GM19193 (cell line): ENCODE measurements around the gene UPB1.

Experiments
- POLR2A ChIP-seq: IDR thresholded peaks from 4 replicates; pipeline ENCODE4 v1.6.1; 2011; ENCODE audit not compliant: insufficient read depth, insufficient read length; ENCODE audit errors: extremely low read depth

Gene UPB1

GRCh38 chr22:24496234-24496633 lies 1.1 kb downstream of the UPB1 start:
- no peak for TF ChIP-seq POLR2A

DNA sequence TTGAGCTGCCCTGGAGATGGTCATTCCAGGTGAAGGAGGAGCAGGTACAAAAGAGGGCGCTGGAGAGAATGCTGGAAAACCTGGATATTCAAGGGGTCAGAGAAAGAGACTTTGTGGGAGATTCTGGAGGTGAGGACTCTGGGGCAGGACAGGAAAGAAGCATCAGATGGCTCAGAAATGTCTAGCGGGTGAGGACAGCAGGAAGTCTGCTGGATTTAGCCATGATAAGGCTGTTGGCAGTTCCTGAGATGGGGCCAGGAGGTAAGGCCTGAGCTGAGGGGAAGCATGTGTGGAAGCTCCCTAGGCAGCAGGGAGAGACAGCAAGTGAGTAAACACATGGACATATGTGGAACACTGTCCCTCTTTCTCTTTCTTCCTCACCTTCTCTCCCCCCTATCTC lies 1.5 kb downstream of the UPB1 start:
- TF ChIP-seq POLR2A, result no peak

DNA sequence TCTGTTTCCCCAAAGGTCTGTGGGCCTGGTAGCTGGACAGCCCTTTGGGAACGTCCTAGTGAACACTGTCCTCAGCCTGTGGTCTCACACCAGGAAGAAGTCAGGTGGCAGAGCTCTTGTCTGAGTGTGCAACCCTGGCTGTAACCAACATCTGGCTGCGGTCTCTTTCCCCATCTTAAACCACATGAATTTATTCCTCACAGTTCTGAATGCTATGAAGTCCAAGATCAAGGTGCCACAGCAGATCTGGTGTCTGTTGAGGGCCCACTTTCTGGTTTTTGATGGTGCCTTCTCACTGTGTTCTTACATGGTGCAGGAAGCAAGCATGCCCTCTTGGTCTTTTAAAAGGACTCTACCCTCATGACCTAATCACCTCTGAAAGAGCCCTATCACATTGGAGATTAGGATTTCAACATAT lies 2.7 kb downstream of the UPB1 start:
- no peak for TF ChIP-seq POLR2A

- no peak for TF ChIP-seq POLR2A
Observed at GRCh38 chr22:24498824-24499223, 3.7 kb downstream of the UPB1 start.

DNA sequence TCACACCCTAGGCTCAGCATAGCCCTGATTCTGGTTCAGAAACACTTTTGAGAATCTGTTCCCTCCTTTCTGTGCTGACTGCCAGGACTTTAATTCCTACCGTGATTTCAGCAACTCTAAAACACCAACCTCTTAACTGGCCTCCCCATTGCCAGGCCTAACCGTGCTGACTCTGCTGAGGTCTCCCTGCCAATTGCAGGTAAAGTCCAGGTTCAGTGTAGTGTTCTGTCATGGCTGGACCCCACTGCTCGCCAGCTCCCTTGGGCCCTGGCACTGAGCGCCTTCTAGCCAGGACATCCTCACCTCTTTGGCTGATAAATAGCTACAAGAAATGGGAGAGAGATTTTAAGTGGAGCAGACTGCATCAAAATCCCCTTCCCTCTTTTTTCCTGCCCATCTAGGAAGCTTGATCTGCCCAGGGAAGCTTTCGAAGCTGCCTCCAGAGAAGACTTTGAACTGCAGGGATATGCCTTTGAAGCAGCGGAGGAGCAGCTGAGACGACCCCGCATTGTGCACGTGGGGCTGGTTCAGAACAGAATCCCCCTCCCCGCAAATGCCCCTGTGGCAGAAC lies 4.7 kb downstream of the UPB1 start:
- no peak for TF ChIP-seq POLR2A

GRCh38 chr22:24500277-24500820 lies 5.2 kb downstream of the UPB1 start:
- no peak for TF ChIP-seq POLR2A

DNA sequence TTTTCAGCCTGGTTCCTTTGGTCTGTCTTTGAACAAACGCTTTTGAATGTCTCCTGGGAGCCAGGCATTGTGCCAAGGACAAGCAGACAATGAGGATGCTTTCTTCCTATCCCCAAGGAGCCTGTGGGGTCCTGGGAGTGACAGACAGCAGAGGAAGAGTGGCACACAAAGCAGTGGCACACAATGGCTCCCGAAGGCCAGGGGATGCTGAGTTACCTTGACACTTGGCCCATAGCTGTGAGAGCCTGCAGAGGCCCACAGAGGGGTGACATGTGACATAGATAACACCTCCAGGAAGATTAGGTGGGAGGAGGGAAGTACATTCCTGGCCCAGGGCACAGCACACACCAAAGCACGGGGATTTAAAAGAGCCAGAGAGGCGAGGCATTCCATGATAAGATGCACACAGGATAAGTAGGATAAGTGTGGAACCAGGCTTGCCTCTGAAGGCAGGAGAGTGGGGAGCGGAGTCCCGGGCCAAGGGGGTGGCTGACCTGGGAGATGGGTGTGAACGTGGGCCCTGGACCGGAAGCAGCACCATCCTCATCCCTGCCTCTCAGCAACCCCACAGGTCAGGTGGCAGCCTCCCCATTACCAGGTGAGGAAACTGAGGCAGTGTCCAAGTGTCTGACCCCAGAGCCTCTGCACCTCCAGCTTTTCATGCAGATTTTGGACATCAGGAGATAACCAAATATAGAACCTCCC lies 6.3 kb downstream of the UPB1 start:
- no peak for TF ChIP-seq POLR2A

- no peak for TF ChIP-seq POLR2A
Observed at GRCh38 chr22:24502034-24502433, 6.9 kb downstream of the UPB1 start.

DNA sequence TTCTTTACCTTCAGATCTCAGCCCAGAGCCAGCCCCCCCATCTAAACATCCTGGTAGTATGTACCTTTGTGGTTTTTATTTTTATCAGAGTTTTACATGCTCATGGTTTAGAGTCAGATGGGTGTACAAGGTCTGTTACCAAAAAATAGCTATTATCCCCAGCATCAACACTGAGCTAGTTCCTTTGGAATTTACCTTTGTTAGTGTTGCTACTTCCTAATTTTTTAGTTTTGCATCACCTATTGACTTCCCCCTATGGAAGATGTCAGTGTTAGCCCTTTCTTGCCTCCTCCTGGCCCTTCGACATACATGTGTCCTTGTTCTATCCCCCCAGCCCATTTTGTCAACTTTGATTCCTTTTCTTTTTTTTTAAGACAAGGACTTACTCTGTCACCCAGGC lies 7.4 kb downstream of the UPB1 start:
- no peak for TF ChIP-seq POLR2A

DNA sequence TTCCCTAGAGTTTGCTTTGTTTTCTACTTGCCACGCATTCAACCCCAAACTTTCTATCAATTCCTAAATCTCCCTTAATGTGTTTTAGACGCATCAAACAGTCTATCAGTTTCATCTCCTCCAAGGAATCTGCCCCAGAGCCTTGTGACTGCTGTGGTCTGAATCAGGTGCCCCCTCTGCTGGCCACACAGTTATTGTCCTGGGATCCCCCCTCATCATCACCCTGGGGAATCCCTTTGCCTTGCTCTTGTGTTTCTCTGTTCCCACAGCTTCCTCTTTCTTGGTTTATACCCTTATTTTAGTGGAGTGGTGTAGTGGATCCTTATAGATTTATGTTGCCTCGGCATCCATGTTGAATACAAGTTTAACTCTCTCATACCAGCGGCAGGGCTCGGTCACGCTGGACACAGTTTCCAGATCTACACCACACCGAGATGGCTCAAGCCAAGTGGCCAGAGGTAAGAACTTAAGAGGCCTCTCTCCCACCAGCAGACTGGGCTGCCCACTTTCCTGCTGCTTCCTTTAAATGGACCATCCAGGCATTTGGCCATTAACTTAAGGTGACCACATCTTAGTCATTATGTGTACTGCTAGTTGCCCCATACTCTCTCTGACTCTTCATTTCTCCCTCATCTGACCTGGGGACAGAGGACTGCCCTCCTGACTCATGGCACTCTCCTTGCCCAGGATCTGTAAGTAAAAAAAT lies 8.2 kb downstream of the UPB1 start:
- TF ChIP-seq POLR2A, result no peak

DNA sequence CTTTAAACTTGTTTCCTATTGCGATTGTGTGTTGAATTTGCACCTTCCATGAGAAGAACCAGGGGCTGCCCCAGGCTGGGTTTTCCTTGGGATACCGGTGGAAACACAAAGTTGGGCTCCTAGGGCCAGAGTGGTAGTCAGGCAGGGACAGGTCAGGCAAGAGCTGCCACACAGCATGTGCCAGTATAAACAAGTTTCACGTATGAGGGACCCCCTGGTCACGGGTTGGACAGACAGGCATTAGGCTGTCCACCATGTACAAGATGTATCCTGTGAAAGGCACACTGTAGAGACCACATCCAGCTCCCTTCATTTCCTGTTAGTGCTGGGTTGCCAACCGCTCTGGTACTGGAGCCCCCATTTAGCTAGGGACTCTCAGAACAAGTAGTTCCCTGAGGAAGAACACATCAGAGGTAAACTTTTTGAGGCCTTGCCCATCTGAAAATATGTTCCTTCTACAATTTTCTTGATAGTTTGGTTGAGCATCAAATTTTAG lies 8.8 kb downstream of the UPB1 start:
- TF ChIP-seq POLR2A, result no peak

- TF ChIP-seq POLR2A, result no peak
Observed at GRCh38 chr22:24504540-24504939, 9.4 kb downstream of the UPB1 start.

- no peak for TF ChIP-seq POLR2A
Observed at GRCh38 chr22:24504956-24505736, 10.0 kb downstream of the UPB1 start.

DNA sequence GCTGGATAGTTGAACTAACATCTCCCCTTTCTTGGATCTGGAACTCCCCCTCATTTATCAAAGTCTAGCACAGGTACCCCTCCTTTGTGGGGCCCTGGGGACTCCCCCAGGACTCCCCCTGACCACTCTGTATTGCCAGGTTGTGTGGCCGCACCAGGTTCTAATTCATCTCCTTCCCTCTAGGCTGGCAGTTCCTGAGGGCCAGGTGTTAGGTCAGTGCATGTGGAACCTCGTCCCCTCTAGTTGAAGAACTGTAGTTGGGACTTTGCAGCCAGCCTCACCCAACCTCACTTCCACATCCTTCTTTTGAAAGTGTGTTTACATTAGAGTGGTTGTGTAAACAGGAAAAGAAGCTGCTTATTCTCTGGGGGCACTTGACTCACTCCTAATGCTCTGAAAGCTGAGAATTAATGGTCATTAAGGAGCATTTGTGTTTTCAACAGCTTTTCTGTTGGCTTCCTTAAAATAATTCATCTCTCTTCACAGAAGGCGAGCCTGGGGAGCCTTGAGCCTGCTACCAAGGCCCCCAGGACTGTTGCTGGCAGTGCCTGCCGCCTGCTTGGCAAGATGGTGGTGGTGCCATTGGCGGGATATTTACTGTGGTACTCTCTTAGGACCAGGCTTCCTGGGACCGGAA lies 11.8 kb downstream of the UPB1 start:
- TF ChIP-seq POLR2A, result no peak
